Pons (tissue), 1 donor: ENCODE results near the gene ERC1.
A peak's percentile ranks its signal among the peaks of the same experiment; 100 is the strongest.
"Not testable (repeated sequence)": the region's sequence is repeated elsewhere in the genome, so short reads cannot be mapped to it uniquely, and the experiment has no call there.

Experiments
- DNase-seq: peaks from one replicate; pipeline ENCODE4 v3.0.0-alpha.2; 2016; ENCODE audit warnings: low spot score

Gene ERC1

GRCh38 chr12:1126091-1126490 lies 135.1 kb downstream of the ERC1 start:
- DNase-seq: no peak

- DNase-seq: no peak
Observed at GRCh38 chr12:1127021-1127420, 136.0 kb downstream of the ERC1 start.

DNA sequence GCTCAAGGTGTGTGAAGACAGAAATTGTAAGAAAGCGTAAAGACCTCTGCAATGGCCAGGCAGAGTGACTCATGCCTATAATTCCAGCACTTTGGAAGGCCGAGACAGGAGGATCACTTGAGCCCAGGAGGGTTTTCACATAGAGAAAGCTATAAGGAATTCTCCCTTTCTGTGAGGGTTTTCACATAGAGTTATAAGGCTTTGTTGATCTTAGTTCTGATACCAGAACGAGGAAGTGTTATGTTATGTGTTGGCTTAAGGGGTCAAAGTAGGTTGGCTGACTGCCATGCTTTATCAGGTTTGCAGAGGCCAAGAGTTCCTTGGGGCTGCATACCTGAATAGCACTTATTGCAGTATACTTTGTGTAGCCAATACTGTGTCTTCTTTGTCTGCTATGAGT lies 139.1 kb downstream of the ERC1 start:
- DNase-seq: no peak

DNA sequence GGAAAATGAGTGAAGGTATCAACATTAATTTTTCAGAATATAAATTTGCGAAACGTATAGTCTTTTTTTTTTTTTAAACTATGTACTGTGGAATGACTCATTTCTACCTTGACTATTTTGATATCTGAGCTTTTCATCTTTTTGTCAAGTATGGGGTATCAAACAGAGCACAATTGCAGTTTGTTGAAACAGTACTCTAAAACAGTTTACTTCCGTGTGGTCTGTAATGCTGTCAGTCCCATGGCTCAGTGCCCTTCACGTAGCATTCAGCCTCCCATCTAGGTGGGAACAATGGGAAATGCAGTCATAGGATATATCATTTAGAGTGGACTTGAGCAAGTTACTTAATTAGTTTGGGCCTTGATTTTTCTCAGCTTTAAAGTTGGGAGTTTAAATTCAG lies 139.5 kb downstream of the ERC1 start:
- no peak for DNase-seq

DNA sequence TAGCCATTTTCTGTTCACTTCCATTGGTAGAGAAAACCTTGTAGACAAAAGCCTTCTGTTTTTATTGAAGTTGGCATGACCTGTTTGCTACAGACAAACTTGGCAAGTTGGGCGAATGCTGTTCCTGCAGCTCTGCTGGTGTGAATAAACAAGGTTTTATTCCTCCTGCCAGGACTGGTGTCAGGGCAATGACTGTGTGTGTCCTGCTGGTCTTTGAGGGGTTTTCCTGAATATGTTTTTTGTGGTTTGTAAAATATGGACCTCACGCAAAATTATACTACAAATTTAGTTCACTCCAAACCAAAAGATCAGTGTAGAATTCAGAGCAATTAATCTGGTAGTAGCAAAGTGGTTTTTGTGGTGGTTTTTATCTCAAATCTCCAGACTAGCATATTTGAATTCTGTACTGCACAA lies 140.8 kb downstream of the ERC1 start:
- DNase-seq: peak; percentile 77

DNA sequence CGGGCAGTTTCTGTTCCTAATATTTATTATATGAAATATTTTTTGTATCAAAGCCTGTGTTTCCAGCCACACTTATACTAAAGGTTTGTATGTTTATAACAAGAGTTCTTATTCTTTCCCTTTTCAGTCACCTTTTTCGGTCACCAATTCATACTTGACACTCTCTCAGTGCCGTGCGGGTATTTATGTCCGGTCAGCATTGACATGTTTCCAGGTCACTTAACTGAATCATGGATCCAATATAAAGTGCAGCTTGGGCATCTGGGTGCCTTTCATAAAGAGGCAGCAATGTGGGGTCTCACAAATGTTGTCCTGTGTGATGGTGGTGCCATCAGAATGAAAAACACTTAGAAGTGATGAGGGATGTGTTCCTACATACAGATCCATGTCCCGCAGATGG lies 141.3 kb downstream of the ERC1 start:
- DNase-seq: no peak

DNA sequence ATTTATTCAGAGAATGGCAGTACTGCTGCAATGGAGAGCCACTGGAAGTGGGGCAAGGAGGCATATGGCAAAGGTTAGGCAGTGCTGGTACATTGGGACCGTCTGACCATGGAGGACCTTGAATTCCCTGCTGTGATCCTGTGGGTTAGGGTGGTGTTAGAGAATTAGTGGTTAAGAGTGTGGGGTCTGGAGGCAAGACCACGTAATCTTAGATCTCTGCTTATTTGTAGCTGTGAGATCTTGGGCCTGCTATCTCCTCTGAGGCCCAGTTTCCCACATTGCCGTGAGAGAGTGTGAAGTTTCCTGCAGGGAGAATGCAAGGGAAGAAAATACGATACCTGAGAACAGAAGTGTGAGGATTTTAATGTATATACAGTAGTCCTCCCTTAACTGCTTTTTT lies 147.7 kb downstream of the ERC1 start:
- no peak for DNase-seq

GRCh38 chr12:1146758-1147157 lies 155.7 kb downstream of the ERC1 start:
- not testable (repeated sequence) for DNase-seq

DNA sequence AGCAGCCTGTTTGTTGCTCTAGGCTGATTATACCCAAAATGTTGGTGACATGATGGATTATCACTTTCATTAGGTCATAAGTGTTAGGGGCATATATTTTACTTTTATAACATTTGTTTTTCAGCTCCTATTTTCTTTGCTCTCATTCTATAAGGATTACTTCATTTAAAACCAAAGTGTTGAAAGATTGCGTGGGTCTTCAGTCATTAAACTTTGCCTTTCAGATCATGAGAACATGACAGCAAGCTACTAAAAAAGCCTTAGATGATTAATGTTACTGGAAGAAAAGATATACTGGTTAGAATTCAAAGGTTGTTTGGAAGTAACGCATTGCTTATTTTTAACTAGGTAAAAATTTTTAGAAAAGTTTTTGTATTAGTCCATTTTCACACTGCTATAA lies 156.8 kb downstream of the ERC1 start:
- DNase-seq: peak; percentile 68

DNA sequence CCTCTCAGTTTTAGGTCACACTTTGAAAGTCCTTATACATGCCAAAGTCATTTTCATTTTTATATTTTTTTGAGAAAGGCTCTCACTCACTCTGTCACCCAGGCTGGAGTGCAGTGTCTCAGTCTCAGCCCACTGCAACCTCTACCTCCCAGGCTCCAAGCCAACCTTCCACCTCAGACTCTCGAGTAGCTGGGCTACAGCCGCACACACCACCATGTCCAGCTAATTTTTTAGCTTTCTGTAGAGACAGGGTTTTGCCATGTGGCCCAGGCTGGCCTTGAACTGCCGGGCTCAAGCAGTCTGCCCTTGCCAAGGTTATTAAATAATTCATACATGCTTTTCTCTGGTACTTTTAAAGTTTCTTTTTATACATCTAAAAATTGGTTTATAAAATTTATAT lies 166.0 kb downstream of the ERC1 start:
- no peak for DNase-seq

DNA sequence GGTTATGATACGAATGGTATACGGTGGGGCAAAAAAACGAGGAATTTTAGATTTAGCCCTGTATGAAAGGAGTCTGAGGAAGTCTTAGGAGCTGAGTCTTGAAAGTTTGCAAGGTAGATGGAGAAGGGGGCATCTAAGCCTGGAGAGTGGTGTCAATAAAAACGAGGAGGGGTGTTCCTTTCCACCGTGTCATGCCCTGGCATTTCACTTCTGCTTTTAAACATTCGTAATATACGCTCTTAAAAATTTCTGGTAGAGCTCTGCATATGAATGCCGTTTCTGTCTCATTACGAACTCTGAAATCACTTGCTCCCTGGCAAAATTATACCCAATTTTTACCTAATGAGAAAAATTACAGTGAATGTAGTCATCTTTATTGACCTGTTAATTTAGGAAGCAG lies 170.2 kb downstream of the ERC1 start:
- DNase-seq: no peak

- DNase-seq: peak; percentile 79
Observed at GRCh38 chr12:1162081-1162760, 171.2 kb downstream of the ERC1 start.

- no peak for DNase-seq
Observed at GRCh38 chr12:1167784-1168183, 176.8 kb downstream of the ERC1 start.

DNA sequence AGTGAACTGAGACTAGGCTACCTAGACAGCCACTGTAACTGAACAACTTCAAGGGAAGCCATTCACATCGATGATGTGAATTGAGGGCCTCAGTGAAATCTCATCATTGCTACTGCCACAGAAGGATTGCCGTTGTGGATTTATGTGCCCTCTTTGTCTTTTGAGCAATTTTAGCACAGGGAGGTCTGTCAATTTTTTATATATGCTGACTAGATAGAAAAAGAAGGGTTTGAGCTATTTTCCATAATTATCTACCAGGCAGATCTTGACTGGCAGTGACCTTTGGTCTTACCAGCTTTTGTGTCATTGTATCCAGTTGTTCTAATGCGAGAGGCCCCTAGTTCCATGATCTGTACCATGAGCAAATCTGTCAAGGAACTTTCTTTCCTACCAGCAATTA lies 179.4 kb downstream of the ERC1 start:
- DNase-seq: no peak

DNA sequence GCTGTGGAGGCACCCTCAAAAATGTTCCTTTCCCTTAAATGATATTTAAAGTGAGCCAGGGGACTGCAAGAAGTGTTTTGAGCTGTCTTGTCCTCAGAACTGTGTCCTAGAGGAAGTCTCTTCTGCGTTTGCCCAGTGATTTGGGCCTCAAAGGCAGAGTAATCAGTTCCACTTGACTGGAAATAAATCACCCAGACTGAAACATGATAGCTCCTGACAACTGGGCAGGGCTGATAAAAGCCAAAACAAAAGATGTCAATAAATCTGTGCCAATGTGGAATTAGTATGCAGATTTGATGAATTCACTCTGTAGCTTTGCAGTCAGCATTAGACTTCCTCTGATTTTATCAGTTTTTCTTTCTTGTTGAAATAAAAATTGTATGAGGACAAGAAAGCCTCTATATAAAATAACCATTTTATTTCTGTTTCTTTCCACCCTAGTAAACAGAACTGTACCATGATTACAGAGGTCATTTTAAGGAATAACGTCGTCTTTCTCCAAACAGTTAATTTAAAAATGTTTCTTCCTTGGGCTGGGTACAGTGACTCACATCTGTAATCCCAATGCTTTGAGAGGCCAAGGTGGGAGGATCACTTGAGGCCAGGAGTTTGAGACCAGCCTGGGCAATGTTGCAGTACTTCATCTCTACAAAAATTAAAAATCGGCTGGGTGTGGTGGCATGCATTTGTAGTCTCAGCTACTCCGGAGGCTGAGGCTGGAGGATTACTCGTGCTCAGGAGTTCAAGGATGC lies 180.8 kb downstream of the ERC1 start:
- no peak for DNase-seq

GRCh38 chr12:1173781-1174617 lies 183.0 kb downstream of the ERC1 start:
- no peak for DNase-seq

GRCh38 chr12:1174659-1175058 lies 183.6 kb downstream of the ERC1 start:
- no peak for DNase-seq

DNA sequence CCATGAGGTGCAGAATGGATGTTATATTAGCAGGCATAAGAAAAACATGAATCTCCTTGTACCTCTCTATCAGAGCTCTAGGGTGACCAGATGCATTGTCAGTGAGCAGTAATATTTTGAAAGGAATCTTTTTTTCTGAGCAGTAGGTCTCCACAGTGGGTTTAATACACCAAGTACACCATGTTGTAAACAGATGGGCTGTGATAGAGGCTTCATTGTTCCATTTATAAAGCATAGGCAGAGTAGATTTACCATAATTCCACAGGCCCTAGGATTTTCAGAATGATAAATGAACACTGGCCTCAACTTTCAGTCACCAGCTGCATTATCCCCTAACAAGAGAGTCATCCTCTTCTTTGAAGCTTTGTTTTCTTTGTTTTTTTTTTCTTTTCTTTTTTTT lies 185.2 kb downstream of the ERC1 start:
- DNase-seq: no peak

GRCh38 chr12:1179128-1179527 lies 188.1 kb downstream of the ERC1 start:
- DNase-seq: no peak

GRCh38 chr12:1182069-1182468 lies 191.0 kb downstream of the ERC1 start:
- DNase-seq: no peak

- no peak for DNase-seq
Observed at GRCh38 chr12:1184402-1184801, 193.4 kb downstream of the ERC1 start.

DNA sequence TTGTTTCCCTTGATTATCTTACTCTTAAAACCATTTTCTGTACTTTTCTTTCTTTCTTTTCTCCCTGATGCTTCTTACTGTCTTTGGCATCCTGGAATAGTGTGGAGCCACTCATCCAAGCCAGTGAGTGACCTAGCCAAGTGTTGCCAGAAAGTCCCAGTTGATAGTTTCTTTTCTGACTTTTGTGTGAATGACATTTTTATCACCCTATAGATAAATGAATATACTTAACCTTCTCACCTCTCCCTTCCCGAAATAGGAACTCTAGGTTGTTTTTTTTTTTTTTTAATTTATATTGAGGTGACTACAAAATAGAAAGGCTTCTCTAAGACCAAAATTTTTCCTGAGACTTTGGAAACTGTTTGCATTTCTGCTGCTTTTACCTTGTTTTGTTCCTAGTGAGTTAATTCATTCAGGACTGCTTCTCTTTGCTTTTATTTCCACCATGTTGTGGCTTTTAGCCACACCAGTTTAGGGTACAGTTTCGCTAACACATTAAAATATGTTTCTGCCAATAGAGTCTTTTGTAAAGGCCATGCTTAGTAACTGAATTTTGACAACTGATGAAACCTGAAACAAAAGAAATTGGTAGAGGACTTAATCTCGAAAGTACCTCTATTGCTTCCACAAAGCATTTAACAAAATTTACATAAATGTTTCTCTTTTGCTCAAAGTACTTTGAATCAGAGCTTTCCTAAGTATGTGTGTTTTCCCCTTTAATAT lies 194.6 kb downstream of the ERC1 start:
- DNase-seq: no peak
